ENCODE data around the gene PIMREG.

PIMREG gene

DNA sequence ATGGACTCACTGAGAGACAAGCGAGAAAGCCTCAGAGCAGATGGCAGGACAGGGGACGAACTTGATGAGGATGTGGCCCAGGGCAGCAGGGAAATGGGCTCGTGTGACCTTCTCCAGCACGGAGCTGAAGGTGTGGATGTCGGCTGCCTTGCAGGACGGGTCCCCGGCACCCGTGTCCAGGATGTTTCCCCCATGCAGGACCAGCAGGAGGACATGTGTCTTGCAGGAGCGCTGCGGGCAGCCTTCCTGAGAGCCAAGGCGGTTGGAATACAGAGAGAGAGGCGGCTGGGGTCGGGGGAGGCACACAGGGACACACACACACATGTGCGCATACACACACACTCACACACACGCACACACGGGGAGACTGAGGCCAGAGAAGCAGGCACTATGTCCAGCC lies 39.3 kb downstream of the PIMREG start:
- TF ChIP-seq KLF10 (tag by site-specific recombination; IDR thresholded peaks at IDR 0.05) (no peak), ZXDB (tag by site-specific recombination; IDR thresholded peaks at IDR 0.05) (no peak), ZNF585B (tag by site-specific recombination; IDR thresholded peaks at IDR 0.05) (no peak), ZNF626 (tag by site-specific recombination; IDR thresholded peaks at IDR 0.05) (no peak), ZNF140 (tag by site-specific recombination; IDR thresholded peaks at IDR 0.05) (no peak), ZNF433 (tag by site-specific recombination; IDR thresholded peaks at IDR 0.05; ENCODE audit: low read depth) (no peak), ZNF155 (tag by site-specific recombination; IDR thresholded peaks at IDR 0.05) (no peak), ZIC2 (tag by site-specific recombination; IDR thresholded peaks at IDR 0.05) (no peak), ZNF2 (tag by site-specific recombination; IDR thresholded peaks at IDR 0.05) (no peak), ZNF610 (tag by site-specific recombination; IDR thresholded peaks at IDR 0.05; ENCODE audit: borderline replicate concordance) (no peak), ATF2 (tag by site-specific recombination; IDR thresholded peaks at IDR 0.05; ENCODE audit: low read depth) (no peak), ZNF843 (tag by site-specific recombination; IDR thresholded peaks at IDR 0.05) (no peak), ZBTB20 (tag by site-specific recombination; IDR thresholded peaks at IDR 0.05) (no peak), ZBTB17 (tag by site-specific recombination; IDR thresholded peaks at IDR 0.05) (no peak), ZNF704 (tag by site-specific recombination; IDR thresholded peaks at IDR 0.05) (no peak), ZNF571 (tag by site-specific recombination; IDR thresholded peaks at IDR 0.05) (no peak), ZNF391 (tag by site-specific recombination; IDR thresholded peaks at IDR 0.05; ENCODE audit: borderline replicate concordance, low read depth) (no peak), ZEB2 (tag by site-specific recombination; IDR thresholded peaks at IDR 0.05) (no peak)
- TF ChIP-seq, protein P1, sequence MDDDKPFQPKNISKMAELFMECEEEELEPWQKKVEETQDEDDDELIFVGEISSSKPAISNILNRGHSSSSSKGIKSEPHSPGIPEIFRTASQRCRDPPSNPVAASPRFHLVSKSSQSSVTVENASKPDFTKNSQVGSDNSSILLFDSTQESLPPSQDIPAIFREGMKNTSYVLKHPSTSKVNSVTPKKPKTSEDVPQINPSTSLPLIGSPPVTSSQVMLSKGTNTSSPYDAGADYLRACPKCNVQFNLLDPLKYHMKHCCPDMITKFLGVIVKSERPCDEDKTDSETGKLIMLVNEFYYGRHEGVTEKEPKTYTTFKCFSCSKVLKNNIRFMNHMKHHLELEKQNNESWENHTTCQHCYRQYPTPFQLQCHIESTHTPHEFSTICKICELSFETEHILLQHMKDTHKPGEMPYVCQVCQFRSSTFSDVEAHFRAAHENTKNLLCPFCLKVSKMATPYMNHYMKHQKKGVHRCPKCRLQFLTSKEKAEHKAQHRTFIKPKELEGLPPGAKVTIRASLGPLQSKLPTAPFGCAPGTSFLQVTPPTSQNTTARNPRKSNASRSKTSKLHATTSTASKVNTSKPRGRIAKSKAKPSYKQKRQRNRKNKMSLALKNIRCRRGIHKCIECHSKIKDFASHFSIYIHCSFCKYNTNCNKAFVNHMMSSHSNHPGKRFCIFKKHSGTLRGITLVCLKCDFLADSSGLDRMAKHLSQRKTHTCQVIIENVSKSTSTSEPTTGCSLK (tag by site-specific recombination; IDR thresholded peaks at IDR 0.05): no peak
- TF ChIP-seq, protein P2, sequence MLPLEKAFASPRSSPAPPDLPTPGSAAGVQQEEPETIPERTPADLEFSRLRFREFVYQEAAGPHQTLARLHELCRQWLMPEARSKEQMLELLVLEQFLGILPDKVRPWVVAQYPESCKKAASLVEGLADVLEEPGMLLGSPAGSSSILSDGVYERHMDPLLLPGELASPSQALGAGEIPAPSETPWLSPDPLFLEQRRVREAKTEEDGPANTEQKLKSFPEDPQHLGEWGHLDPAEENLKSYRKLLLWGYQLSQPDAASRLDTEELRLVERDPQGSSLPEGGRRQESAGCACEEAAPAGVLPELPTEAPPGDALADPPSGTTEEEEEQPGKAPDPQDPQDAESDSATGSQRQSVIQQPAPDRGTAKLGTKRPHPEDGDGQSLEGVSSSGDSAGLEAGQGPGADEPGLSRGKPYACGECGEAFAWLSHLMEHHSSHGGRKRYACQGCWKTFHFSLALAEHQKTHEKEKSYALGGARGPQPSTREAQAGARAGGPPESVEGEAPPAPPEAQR (tag by site-specific recombination; IDR thresholded peaks at IDR 0.05): no peak
- no peak overlapping the region for H3K27ac ChIP-seq (ENCODE audit: extremely low read depth, low read depth, low read length)
- no peaks in the 10 kb centered on the region for H3K36me3 ChIP-seq (ENCODE audit: control insufficient read depth in 2 of 2, insufficient read depth in 1 of 2, low read length in 2 of 2)
- no peaks in the 10 kb centered on the region for H3K9me3 ChIP-seq (ENCODE audit: control insufficient read depth, insufficient read depth, low read depth, low read length)
- ChIA-PET CTCF (interaction anchor here (0.7 to 1.4 kb wide), 3 partner anchors 11 to 67 kb away, joined by 3 to 8 read pairs (median 3); no protein-coding TSS in a partner anchor), POLR2A (no interaction called here)
- H3K4me3 ChIP-seq (ENCODE audit: low read depth, low read length): no peak overlapping the region
- H3K4me1 ChIP-seq (ENCODE audit: control insufficient read depth, insufficient read depth, low read length): no peaks in the 10 kb centered on the region

Data from HEK293 (cell line).